GM19467 (cell line): ENCODE measurements around the gene CFAP61.
A peak's percentile ranks its signal among the peaks of the same experiment; 100 is the strongest.
"Not testable (repeated sequence)": the region's sequence is repeated elsewhere in the genome, so short reads cannot be mapped to it uniquely, and the experiment has no call there.

Source experiments
- ATAC-seq: cut with Tn5 transposase; IDR thresholded peaks from one replicate; pipeline ENCODE4 v1.9.1; 2021; ENCODE audit warnings: mild to moderate bottlenecking, moderate library complexity; ENCODE audit not compliant: unreplicated experiment

Gene CFAP61

DNA sequence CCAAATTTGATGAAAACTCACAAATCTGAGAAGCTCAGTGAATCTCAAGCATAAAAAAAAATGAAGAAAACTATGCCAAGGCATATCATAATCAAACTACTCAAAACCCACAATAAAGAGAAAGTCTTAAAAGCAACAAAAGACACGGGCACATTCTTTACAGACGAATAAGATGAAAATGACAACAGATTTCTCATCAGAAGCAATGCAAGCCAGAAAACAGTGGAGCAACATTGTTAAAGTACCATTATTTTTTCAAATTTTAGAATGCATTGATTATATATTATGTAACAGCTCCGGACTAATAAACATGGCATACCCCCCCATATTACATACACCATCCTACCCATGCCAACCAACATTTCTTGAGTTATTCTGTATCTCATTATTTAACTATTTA is 260.2 kb downstream of the CFAP61 start:
- ATAC-seq = no peak

- ATAC-seq = peak; percentile 90
Observed at GRCh38 chr20:20317195-20317594, 264.9 kb downstream of the CFAP61 start.

GRCh38 chr20:20317621-20318364 is 265.5 kb downstream of the CFAP61 start:
- peak; percentile 34 for ATAC-seq

- no peak for ATAC-seq
Observed at GRCh38 chr20:20318365-20319161, 266.2 kb downstream of the CFAP61 start.

GRCh38 chr20:20321134-20321533 is 268.8 kb downstream of the CFAP61 start:
- ATAC-seq = no peak

GRCh38 chr20:20321917-20322316 is 269.6 kb downstream of the CFAP61 start:
- ATAC-seq = no peak

GRCh38 chr20:20322912-20323311 is 270.6 kb downstream of the CFAP61 start:
- ATAC-seq = no peak

DNA sequence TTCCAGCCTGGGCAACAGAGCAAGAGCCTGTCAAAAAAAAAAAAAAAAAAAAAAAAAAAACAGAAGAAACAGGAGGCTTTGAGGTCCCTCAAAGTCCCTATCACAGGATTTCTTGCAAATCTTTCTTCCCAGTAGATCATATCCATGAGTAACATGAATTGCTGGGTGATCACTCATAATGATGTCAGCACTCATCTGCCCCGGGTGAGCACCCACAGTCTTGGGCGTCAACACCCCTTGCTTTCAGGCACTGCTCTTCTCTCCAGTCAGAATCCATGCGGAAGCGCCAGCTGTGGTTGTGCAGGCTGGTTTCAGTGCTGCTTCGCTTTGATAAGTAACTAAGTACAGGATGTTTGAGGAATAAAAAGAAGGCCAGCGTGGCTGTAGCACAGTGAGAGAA is 275.4 kb downstream of the CFAP61 start:
- no peak for ATAC-seq

- no peak for ATAC-seq
Observed at GRCh38 chr20:20329564-20329963, 277.2 kb downstream of the CFAP61 start.

- ATAC-seq = no peak
Observed at GRCh38 chr20:20331156-20331555, 278.8 kb downstream of the CFAP61 start.

- no peak for ATAC-seq
Observed at GRCh38 chr20:20331817-20332216, 279.5 kb downstream of the CFAP61 start.

- no peak for ATAC-seq
Observed at GRCh38 chr20:20333866-20334265, 281.5 kb downstream of the CFAP61 start.

- peak; percentile 95 for ATAC-seq
Observed at GRCh38 chr20:20334489-20334888, 282.2 kb downstream of the CFAP61 start.

DNA sequence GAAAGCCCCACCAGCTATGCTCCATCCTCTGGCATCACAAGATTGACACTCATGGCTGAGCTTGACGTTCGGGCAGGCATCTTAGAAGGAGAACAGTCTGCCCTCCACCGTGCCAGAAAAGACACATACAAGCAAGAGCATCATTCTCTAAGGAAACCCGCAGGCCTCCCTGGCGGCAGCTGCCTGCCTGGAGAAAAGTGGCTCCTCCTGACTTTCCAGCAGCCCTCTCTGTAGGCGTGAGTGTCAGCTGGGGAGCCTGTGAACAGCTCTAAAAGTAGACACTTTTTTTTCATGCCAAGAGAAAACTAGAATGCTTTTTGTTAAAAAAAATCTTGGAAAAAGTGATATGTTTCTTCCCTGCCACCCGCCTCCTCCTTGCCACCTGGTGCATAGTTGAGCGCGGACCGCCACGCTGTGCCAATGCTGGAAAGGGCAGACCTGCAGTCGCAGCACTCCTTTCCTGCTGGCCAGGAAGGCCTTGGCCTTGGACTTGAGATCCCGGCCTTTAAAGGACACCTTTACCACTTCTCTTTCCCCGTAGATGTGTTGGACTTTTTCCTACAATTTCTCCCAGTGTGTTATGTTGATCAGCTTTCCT is 285.9 kb downstream of the CFAP61 start:
- ATAC-seq = no peak

DNA sequence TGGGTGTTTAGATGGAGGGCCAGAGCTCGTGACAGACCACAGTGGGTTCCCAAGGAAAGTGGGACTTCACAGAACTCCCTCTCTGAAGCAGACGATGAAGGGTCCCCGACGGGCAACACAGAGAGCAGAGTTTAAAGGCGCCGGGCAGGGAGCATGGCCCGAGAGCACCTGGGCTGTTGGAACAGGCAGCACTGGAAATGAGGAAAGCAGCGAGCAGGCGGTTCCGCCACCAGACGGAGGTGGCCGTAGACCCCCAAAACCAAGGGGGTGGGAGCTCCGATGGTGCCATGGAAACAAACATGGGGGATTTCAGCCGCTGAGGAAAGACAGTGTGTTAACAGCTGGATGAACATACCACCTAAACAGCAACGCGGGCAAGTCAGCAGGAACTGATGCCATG is 288.1 kb downstream of the CFAP61 start:
- ATAC-seq = no peak

GRCh38 chr20:20341371-20341770 is 289.0 kb downstream of the CFAP61 start:
- no peak for ATAC-seq

DNA sequence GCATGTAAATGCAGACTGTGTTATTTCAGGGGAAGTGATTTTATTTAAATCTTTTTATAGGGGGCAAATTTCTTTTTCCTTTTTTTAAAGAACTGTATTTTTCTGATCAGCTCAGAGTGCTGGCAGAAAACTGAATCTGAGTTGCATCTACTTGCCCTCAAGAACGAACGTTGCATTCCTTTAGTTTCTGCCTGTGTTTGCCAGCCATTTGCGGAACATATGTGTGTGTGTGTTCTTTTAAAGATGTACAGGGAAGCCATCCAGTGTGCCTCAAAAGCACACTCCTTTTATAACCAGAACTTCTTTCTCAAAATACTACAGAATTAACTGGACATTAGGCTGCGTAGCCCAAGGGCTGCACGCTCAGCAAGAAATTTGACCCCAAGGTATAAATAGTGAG is 289.7 kb downstream of the CFAP61 start:
- no peak for ATAC-seq

DNA sequence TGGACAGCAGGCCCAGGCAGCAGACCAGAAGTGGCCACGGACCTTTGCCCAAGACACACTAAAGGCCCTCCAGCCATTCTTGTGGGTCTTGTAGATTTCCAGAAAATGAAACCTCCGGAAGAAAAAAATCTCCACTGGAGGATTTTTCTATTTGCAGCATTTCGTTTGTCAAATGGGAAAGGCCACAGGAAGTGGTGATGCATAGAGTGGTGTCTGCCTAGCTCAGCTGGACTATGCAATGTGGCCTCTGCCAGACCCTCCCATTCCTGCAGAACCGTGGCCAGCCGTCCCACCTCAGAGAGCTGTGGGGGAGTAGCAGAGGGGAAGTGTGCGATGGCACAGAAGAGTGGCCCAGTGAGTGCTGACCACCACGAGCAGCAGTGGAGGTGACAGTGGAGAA is 291.6 kb downstream of the CFAP61 start:
- ATAC-seq = no peak

- no peak for ATAC-seq
Observed at GRCh38 chr20:20344476-20344875, 292.1 kb downstream of the CFAP61 start.

GRCh38 chr20:20353576-20353975 is 301.2 kb downstream of the CFAP61 start:
- ATAC-seq = no peak

DNA sequence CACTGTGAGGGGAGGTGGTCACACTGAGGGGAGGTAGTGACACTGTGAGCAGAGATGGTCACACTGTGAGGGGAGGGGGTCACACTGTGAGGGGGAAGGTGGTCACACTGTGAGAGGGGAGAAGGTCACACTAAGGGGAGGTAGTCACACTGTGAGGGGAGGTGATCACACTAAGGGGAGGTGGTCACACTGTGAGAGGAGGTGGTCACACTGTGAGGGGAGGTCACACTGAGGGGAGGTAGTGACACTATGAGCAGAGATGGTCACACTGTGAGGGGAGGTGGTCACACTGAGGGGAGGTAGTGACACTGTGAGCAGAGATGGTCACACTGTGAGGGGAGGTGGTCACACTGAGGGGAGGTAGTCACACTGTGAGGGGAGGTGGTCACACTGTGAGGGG is 303.2 kb downstream of the CFAP61 start:
- ATAC-seq = not testable (repeated sequence)

DNA sequence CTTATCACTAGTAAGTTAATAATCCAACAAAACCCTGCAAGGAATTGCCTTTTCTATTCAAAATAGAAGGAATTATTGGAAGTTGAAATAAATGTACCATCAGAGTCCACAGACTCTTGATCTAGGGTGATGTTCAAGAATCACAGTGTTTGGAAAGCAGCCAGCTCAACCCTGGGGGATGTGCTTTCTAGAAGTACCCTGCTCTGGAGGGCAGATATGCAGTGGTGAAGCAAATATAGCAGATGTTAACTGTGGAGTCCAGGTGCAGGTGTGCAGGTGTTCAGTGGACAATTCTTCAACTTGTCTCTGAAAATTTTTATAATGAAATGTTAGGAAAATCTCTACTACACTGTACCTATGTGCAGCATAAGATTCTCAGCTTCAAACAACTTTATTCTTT is 306.5 kb downstream of the CFAP61 start:
- no peak for ATAC-seq
